Hematopoietic multipotent progenitor cell (in vitro differentiated cells): ENCODE measurements around the gene ACAT2. TPM values are rescaled to one million over a fixed set of nuclear protein-coding genes. Genes with fewer than 3 reads are reported as not detected.

ENCODE experiments used
- small RNA-seq: library from RNA; depleted of rRNA; stranded (forward); fragments of <200 nt; gene quantifications from one replicate; pipeline ENCODE3, GENCODE V24; 2012
- total RNA-seq: library from RNA; depleted of rRNA; stranded (reverse); fragments of >200 nt; gene quantifications from one replicate; pipeline ENCODE4 v1.2.3, GENCODE V29; 2012

ACAT2 gene
- total RNA-seq, 1 donor: 17.8 TPM

Small RNA genes lying within 50 kb of the gene (small RNA-seq; reads per million reads assigned to genes)
- gene RNU4ATAC18P (not detected), gene SNORA20 (1,400 reads per million, percentile 99 among the genes with 10 or more reads in this experiment), gene SNORA29 (not detected)

Other genes starting within 250 kb of the ACAT2 start
- gene SOD2, start 68.8 kb upstream of the ACAT2 start, total RNA-seq: 646 TPM
- gene WTAP, start 34.5 kb upstream of the ACAT2 start, total RNA-seq: 54.7 TPM
- 314 TPM for gene TCP1, start 27.6 kb downstream of the ACAT2 start, total RNA-seq
- gene MRPL18, start 28.4 kb downstream of the ACAT2 start, total RNA-seq: 29.4 TPM
- not detected for gene PNLDC1, start 38.2 kb downstream of the ACAT2 start, total RNA-seq
- gene MAS1, start 128.9 kb downstream of the ACAT2 start, total RNA-seq: under 0.01 TPM
- gene IGF2R, start 207.0 kb downstream of the ACAT2 start, total RNA-seq: 3.8 TPM